H1 (cell line): ENCODE measurements around the gene AGPS. TPM values are rescaled to one million over a fixed set of nuclear protein-coding genes. Genes with fewer than 3 reads are reported as not detected.

Source experiments
- BCL11A ChIP-seq, 2 experiments: IDR thresholded peaks; one replicate each; pipeline ENCODE4 v1.6.1; 2011; ENCODE audit warnings: low read depth in 2 of 2, low read length in 2 of 2, mild to moderate bottlenecking in 2 of 2
- BRCA1 ChIP-seq: IDR thresholded peaks from 2 replicates; pipeline ENCODE4 v1.6.1; 2012; ENCODE audit warnings: low read depth, low read length, improper control_type of control experiment
- JUN ChIP-seq: IDR thresholded peaks from 2 replicates; pipeline ENCODE4 v1.6.1; 2011; ENCODE audit warnings: low read depth, mild to moderate bottlenecking, improper control_type of control experiment, low read length
- TCF12 ChIP-seq: IDR thresholded peaks from 2 replicates; pipeline ENCODE4 v1.6.1; 2011; ENCODE audit warnings: low read depth, mild to moderate bottlenecking, low read length
- polyA plus RNA-seq, 7 experiments: library from polyadenylated mRNA; depleted of rRNA in 3 of 7; stranded (reverse) in 5 of 7; unstranded in 2 of 7; fragments of >200 nt in 5 of 7; fragments of 200-250 nt in 2 of 7; gene quantifications; 1 replicate in 5 of 7; 2 replicates in 1 of 7; 4 replicates in 1 of 7; pipeline versions ENCODE4 v1.2.1 to v1.2.3, GENCODE V29; 2011 to 2013; ENCODE audit warnings: missing spikeins in 2 of 7, mixed read lengths in 2 of 7
- total RNA-seq: library from RNA; stranded (reverse); fragmentation: NEBNext Ultra II Directional; extraction: Animal tissue kit (Norgen Biotek cat#: 25700); gene quantifications from 2 replicates; pipeline ENCODE4 v1.2.1, GENCODE V29; 2021
- TF ChIP-seq, protein P1 (sequence below): IDR thresholded peaks from 2 replicates; pipeline ENCODE4 v1.6.1; 2011; ENCODE audit warnings: low read length, improper control_type of control experiment

AGPS gene
- total and polyA plus RNA-seq, 2 of the 8 experiments (the other 6 are each of a cell fraction or from before 2014, with no cell fraction given) = 7.3 to 57.8 TPM

DNA sequence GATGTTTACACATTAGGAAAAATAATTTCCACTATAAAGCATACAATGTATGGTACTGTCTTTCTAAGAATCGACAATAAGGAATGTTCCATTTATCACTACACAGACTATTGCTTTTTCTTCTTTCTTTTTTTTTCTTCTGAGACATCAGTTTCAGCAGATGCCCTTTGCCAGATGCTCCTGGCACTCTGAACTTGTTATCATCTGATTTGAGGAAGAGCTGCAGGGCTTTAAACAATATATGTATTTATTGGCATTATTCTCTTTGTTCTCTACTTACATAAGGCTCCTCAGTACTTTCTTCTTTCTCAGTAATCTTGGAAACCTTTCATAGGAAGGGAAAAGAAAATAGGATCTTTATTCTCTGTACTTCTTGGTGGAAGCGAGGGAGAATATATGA is 45.0 kb upstream of the AGPS start (continued):
- TF ChIP-seq JUN = no peak
- no peak for TF ChIP-seq BRCA1
- TF ChIP-seq, protein P1, sequence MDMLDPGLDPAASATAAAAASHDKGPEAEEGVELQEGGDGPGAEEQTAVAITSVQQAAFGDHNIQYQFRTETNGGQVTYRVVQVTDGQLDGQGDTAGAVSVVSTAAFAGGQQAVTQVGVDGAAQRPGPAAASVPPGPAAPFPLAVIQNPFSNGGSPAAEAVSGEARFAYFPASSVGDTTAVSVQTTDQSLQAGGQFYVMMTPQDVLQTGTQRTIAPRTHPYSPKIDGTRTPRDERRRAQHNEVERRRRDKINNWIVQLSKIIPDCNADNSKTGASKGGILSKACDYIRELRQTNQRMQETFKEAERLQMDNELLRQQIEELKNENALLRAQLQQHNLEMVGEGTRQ = no peak
- TF ChIP-seq BCL11A (IDR thresholded peaks at IDR 0.05; ENCODE audit: low read depth in 2 of 2, low read length in 2 of 2) = no peak
- no peak for TF ChIP-seq TCF12
